Thymus (tissue), 11 donors: ENCODE data around the gene MAP2K1. TPM values are rescaled to one million over a fixed set of nuclear protein-coding genes. Genes with fewer than 3 reads are reported as not detected.

Experiments used
- DNase-seq, 9 donors: peaks; one replicate each; pipeline ENCODE4 v3.0.0-alpha.2; 2013; ENCODE audit warnings: low spot score in 9 of 9, low read depth in 6 of 9, missing footprints in 1 of 9
- H3K27ac ChIP-seq, 2 donors: one replicate each; pipeline ENCODE4 v1.5.1; 2013; ENCODE audit warnings: control low read depth in 1 of 2, low read depth in 1 of 2, low read length in 1 of 2, mild to moderate bottlenecking in 1 of 2, moderate library complexity in 1 of 2
- H3K27me3 ChIP-seq, 2 donors: one replicate each; pipeline ENCODE4 v1.5.1; 2013; ENCODE audit warnings: low read length in 1 of 2; ENCODE audit not compliant: control insufficient read depth in 2 of 2, insufficient read depth in 1 of 2
- H3K36me3 ChIP-seq, 2 donors: one replicate each; pipeline ENCODE4 v1.5.1; 2013; ENCODE audit warnings: low read length in 1 of 2, mild to moderate bottlenecking in 1 of 2, moderate library complexity in 1 of 2; ENCODE audit not compliant: control insufficient read depth in 2 of 2, insufficient read depth in 2 of 2
- H3K4me1 ChIP-seq, 2 donors: one replicate each; pipeline ENCODE4 v1.5.1; 2013; ENCODE audit warnings: low read length in 2 of 2; ENCODE audit not compliant: control insufficient read depth in 2 of 2, insufficient read depth in 2 of 2
- H3K4me3 ChIP-seq, 2 donors: one replicate each; pipeline ENCODE4 v1.5.1; 2013; ENCODE audit warnings: low read length in 2 of 2, control low read depth in 1 of 2, mild to moderate bottlenecking in 1 of 2
- H3K9me3 ChIP-seq, 2 donors: one replicate each; pipeline ENCODE4 v1.5.1; 2013; ENCODE audit warnings: low read length in 1 of 2, mild to moderate bottlenecking in 1 of 2; ENCODE audit not compliant: control insufficient read depth in 2 of 2, insufficient read depth in 1 of 2
- WGBS: extraction: QIAGEN DNeasy Blood & Tissue Kit; methylation state at CpG from one replicate; pipeline ENCODE4 v1.1.7; 2013; 5-methylcytosine and 5-hydroxymethylcytosine counted together
- polyA plus RNA-seq: library from polyadenylated mRNA; stranded (reverse); fragments of 200-250 nt; gene quantifications from one replicate; pipeline ENCODE4 v1.2.3, GENCODE V29; 2013
- total RNA-seq: library from RNA; stranded (reverse); fragments of 120-200 nt; gene quantifications from one replicate; pipeline ENCODE4 v1.2.4, GENCODE V29; 2013
- donor health status: healthy.

Gene MAP2K1
- total and polyA plus RNA-seq, 2 donors, result 31.1 to 55.0 TPM

- Histone ChIP-seq H3K27me3 (no peaks in the 10 kb centered on the region), H3K36me3 (peaks cover under 1 to 6% of the 10 kb centered on the region in 2 donors), H3K4me1 (peaks cover 18 to 32% of the 10 kb centered on the region in 2 donors), H3K4me3 (no peak overlapping the region), H3K9me3 (no peaks in the 10 kb centered on the region), H3K27ac (peak overlapping the region in 1 of 2 donors; percentile 44)
- WGBS, result 33% methylated on average over 8 of the region's 8 CpGs
- peak in 1 of 9 donors; percentile 57 for DNase-seq
These were observed 14.7 kb downstream of the MAP2K1 start for GRCh38 chr15:66401130-66402021.

- DNase-seq, result no peak
- H3K27me3 ChIP-seq, result no peaks in the 10 kb centered on the region
- H3K9me3 ChIP-seq, result no peaks in the 10 kb centered on the region
- H3K4me1 ChIP-seq, result peaks cover 18 to 42% of the 10 kb centered on the region in 2 donors
- 90% methylated on average over 3 of the region's 3 CpGs for WGBS
- H3K36me3 ChIP-seq, result no peaks in the 10 kb centered on the region
- no peak overlapping the region for H3K27ac ChIP-seq
- no peak overlapping the region for H3K4me3 ChIP-seq
These were observed 16.1 kb downstream of the MAP2K1 start for GRCh38 chr15:66402761-66403284.

GRCh38 chr15:66403323-66403722 is 16.6 kb downstream of the MAP2K1 start:
- Histone ChIP-seq H3K36me3 (no peaks in the 10 kb centered on the region), H3K27me3 (no peaks in the 10 kb centered on the region), H3K9me3 (no peaks in the 10 kb centered on the region), H3K27ac (no peak overlapping the region), H3K4me3 (no peak overlapping the region), H3K4me1 (peaks cover 20 to 45% of the 10 kb centered on the region in 2 donors)
- no peak for DNase-seq
- 91% methylated on average over 5 of the region's 5 CpGs for WGBS

- H3K27me3 ChIP-seq, result no peaks in the 10 kb centered on the region
- peak overlapping the region in 1 of 2 donors; percentile 43 for H3K27ac ChIP-seq
- no peaks in the 10 kb centered on the region for H3K36me3 ChIP-seq
- no peak overlapping the region for H3K4me3 ChIP-seq
- WGBS, result 73% methylated on average over 8 of the region's 8 CpGs
- DNase-seq, result no peak
- H3K9me3 ChIP-seq, result no peaks in the 10 kb centered on the region
- peaks cover 21 to 50% of the 10 kb centered on the region in 2 donors for H3K4me1 ChIP-seq
These were observed 17.4 kb downstream of the MAP2K1 start for GRCh38 chr15:66404122-66404521.

- Histone ChIP-seq H3K36me3 (no peaks in the 10 kb centered on the region), H3K27me3 (no peaks in the 10 kb centered on the region), H3K9me3 (no peaks in the 10 kb centered on the region), H3K4me3 (no peak overlapping the region), H3K27ac (peak overlapping the region in 1 of 2 donors; percentile 43), H3K4me1 (peaks cover 22 to 53% of the 10 kb centered on the region in 2 donors)
- 10% methylated on average over 7 of the region's 7 CpGs for WGBS
- DNase-seq, result peak in 1 of 9 donors; percentile 47
These were observed 17.8 kb downstream of the MAP2K1 start for GRCh38 chr15:66404532-66404931.

- no peaks in the 10 kb centered on the region for H3K36me3 ChIP-seq
- no peaks in the 10 kb centered on the region for H3K9me3 ChIP-seq
- DNase-seq, result no peak
- peaks cover 23 to 55% of the 10 kb centered on the region in 2 donors for H3K4me1 ChIP-seq
- 79% methylated on average over 2 of the region's 2 CpGs for WGBS
- no peaks in the 10 kb centered on the region for H3K27me3 ChIP-seq
- H3K27ac ChIP-seq, result no peak overlapping the region
- H3K4me3 ChIP-seq, result no peak overlapping the region
These were observed 18.3 kb downstream of the MAP2K1 start for GRCh38 chr15:66405007-66405406.

- H3K27ac ChIP-seq, result no peak overlapping the region
- no peak overlapping the region for H3K4me3 ChIP-seq
- peaks cover 21 to 53% of the 10 kb centered on the region in 2 donors for H3K4me1 ChIP-seq
- no peak for DNase-seq
- H3K36me3 ChIP-seq, result no peaks in the 10 kb centered on the region
- H3K27me3 ChIP-seq, result no peaks in the 10 kb centered on the region
- 83% methylated on average over 3 of the region's 3 CpGs for WGBS
- no peaks in the 10 kb centered on the region for H3K9me3 ChIP-seq
These were observed 18.9 kb downstream of the MAP2K1 start for GRCh38 chr15:66405615-66406014.

GRCh38 chr15:66408254-66408653 is 21.5 kb downstream of the MAP2K1 start:
- H3K27ac ChIP-seq, result no peak overlapping the region
- no peak for DNase-seq
- peaks cover 27 to 57% of the 10 kb centered on the region in 2 donors for H3K4me1 ChIP-seq
- H3K27me3 ChIP-seq, result no peaks in the 10 kb centered on the region
- WGBS, result 96% methylated on average over 4 of the region's 4 CpGs
- H3K36me3 ChIP-seq, result no peaks in the 10 kb centered on the region
- H3K4me3 ChIP-seq, result no peak overlapping the region
- H3K9me3 ChIP-seq, result no peaks in the 10 kb centered on the region

- Histone ChIP-seq H3K9me3 (no peaks in the 10 kb centered on the region), H3K27ac (no peak overlapping the region), H3K27me3 (no peaks in the 10 kb centered on the region), H3K4me1 (peaks cover 27 to 57% of the 10 kb centered on the region in 2 donors), H3K4me3 (no peak overlapping the region), H3K36me3 (no peaks in the 10 kb centered on the region)
- 97% methylated on average over 8 of the region's 8 CpGs for WGBS
- DNase-seq, result no peak
These were observed 22.1 kb downstream of the MAP2K1 start for GRCh38 chr15:66408675-66409282.
